NCI-H128 (cell line): ENCODE measurements around the gene NACA.
A peak's percentile ranks its signal among the peaks of the same experiment; 100 is the strongest.
"Not testable (repeated sequence)": the region's sequence is repeated elsewhere in the genome, so short reads cannot be mapped to it uniquely, and the experiment has no call there.

Source experiments
- DNase-seq: peaks from one replicate; lab custom pipeline; 2025; ENCODE audit not compliant: unreplicated experiment; lab: John Stamatoyannopoulos, UW

NACA gene

GRCh38 chr12:56725723-56726102 lies 614 bp upstream of the NACA start:
- no peak for DNase-seq

- DNase-seq = no peak
These were observed 463 bp downstream of the NACA start for GRCh38 chr12:56724701-56724971.

GRCh38 chr12:56723889-56724700 lies 1.0 kb downstream of the NACA start:
- peak; percentile 3 for DNase-seq

GRCh38 chr12:56723352-56723751 lies 1.7 kb downstream of the NACA start:
- DNase-seq = no peak

GRCh38 chr12:56722832-56723231 lies 2.3 kb downstream of the NACA start:
- no peak for DNase-seq

GRCh38 chr12:56721721-56722120 lies 3.4 kb downstream of the NACA start:
- no peak for DNase-seq

GRCh38 chr12:56721216-56721615 lies 3.9 kb downstream of the NACA start:
- no peak for DNase-seq

- DNase-seq = no peak
These were observed 4.4 kb downstream of the NACA start for GRCh38 chr12:56720731-56721151.

GRCh38 chr12:56719056-56719455 lies 6.0 kb downstream of the NACA start:
- DNase-seq = no peak

- no peak for DNase-seq
These were observed 6.5 kb downstream of the NACA start for GRCh38 chr12:56718636-56719035.

GRCh38 chr12:56718149-56718548 lies 7.0 kb downstream of the NACA start:
- DNase-seq = no peak

GRCh38 chr12:56716933-56717880 lies 7.9 kb downstream of the NACA start:
- DNase-seq = no peak

- DNase-seq = no peak
These were observed 8.6 kb downstream of the NACA start for GRCh38 chr12:56716458-56716857.

- no peak for DNase-seq
These were observed 9.3 kb downstream of the NACA start for GRCh38 chr12:56715798-56716197.

- no peak for DNase-seq
These were observed 10.6 kb downstream of the NACA start for GRCh38 chr12:56714431-56714929.

GRCh38 chr12:56713345-56713744 lies 11.8 kb downstream of the NACA start:
- no peak for DNase-seq

- DNase-seq = no peak
These were observed 15.2 kb downstream of the NACA start for GRCh38 chr12:56709759-56710376.

- DNase-seq = not testable (repeated sequence)
These were observed 20.6 kb downstream of the NACA start for GRCh38 chr12:56704522-56704921.

GRCh38 chr12:56699020-56699661 lies 26.0 kb downstream of the NACA start:
- DNase-seq = no peak

- DNase-seq = no peak
These were observed 29.6 kb downstream of the NACA start for GRCh38 chr12:56695327-56696101.
